Endothelial cell of umbilical vein (primary cell): ENCODE data around the gene CD300LG. TPM values are rescaled to one million over a fixed set of nuclear protein-coding genes. Genes with fewer than 3 reads are reported as not detected.

ENCODE experiments used
- BruUV-seq: library from RNA; stranded (reverse); fragments of 400-500 nt; replicated peaks from 2 replicates; lab custom pipeline; 2021; lab: Mats Ljungman, UMichigan
- CTCF ChIA-PET: fragments of 300-600, 350-600 bp; sonication (Branson Sonifier 250); formaldehyde crosslinking; loops from one replicate; lab custom pipeline; 2021; ENCODE audit warnings: antibody characterized with exemption, inconsistent platforms; lab: Charles Lee
- POLR2A ChIA-PET: fragments of 300-600, 350-600 bp; sonication (Branson Sonifier 250); formaldehyde crosslinking; loops from one replicate; lab custom pipeline; 2021; ENCODE audit warnings: antibody characterized with exemption, inconsistent platforms; lab: Charles Lee
- DNase-seq: peaks from one replicate; pipeline ENCODE4 v3.0.0-alpha.2; 2011; ENCODE audit warnings: low read depth, low spot score
- FAIRE-seq: peaks from 2 replicates; lab custom pipeline; 2011; peaks lifted over from hg19 to GRCh38; lab: Jason Lieb, UNC
- H2AFZ ChIP-seq: 2 replicates; pipeline ENCODE4 v1.6.0; 2012; ENCODE audit warnings: low read depth, low read length, control low read depth, inconsistent platforms
- H3K27ac ChIP-seq: 2 replicates; pipeline ENCODE4 v1.5.1; 2011; ENCODE audit warnings: low read depth, mild to moderate bottlenecking, control low read depth, low read length, moderate library complexity; ENCODE audit not compliant: insufficient read depth
- H3K27me3 ChIP-seq, 2 experiments: 2 replicates each; pipeline versions ENCODE4 v1.6.0 to v1.6.1; 2011; ENCODE audit warnings: low read length in 2 of 2, mixed read lengths in 1 of 2; ENCODE audit not compliant: control insufficient read depth in 2 of 2, insufficient read depth in 2 of 2
- H3K36me3 ChIP-seq, 2 experiments: 2 replicates in 1 of 2; 3 replicates in 1 of 2; pipeline ENCODE4 v1.5.1; 2011; ENCODE audit warnings: low read length in 2 of 2, mild to moderate bottlenecking in 1 of 2, moderate library complexity in 1 of 2; ENCODE audit not compliant: control insufficient read depth in 2 of 2, insufficient read depth in 2 of 2; ENCODE audit errors: extremely low read depth in 1 of 2
- H3K4me1 ChIP-seq: 3 replicates; pipeline ENCODE4 v1.5.1; 2011; ENCODE audit warnings: mild to moderate bottlenecking, low read length; ENCODE audit not compliant: control insufficient read depth, insufficient read depth; ENCODE audit errors: extremely low read depth
- H3K4me2 ChIP-seq: 2 replicates; pipeline ENCODE4 v1.6.1; 2011; ENCODE audit warnings: low read length, control low read depth, mixed read lengths; ENCODE audit not compliant: insufficient read depth
- H3K4me3 ChIP-seq, 3 experiments: fragments of 200-600 bp in 1 of 3; sonication (generic), shearing (Covaris generic) in 1 of 3; replicated peaks in 1 of 3; 2 replicates each; pipeline ENCODE4 v1.5.1; 2011 to 2016; ENCODE audit warnings: control low read depth in 3 of 3, low read length in 3 of 3, mild to moderate bottlenecking in 2 of 3, inconsistent platforms in 1 of 3, low read depth in 1 of 3, moderate library complexity in 1 of 3; ENCODE audit not compliant: insufficient read depth in 1 of 3
- H3K79me2 ChIP-seq: 2 replicates; pipeline ENCODE4 v1.6.0; 2012; ENCODE audit warnings: low read length, inconsistent platforms; ENCODE audit not compliant: control insufficient read depth, insufficient read depth
- H3K9ac ChIP-seq: replicated peaks from 2 replicates; pipeline ENCODE3; 2011; ENCODE audit warnings: low read length, control low read depth; ENCODE audit not compliant: insufficient read depth; ENCODE audit errors: extremely low read depth
- H3K9me1 ChIP-seq: replicated peaks from 3 replicates; pipeline ENCODE4 v1.6.0; 2011; ENCODE audit warnings: mild to moderate bottlenecking, low read length; ENCODE audit not compliant: control insufficient read depth, insufficient read depth; ENCODE audit errors: extremely low read depth
- H3K9me3 ChIP-seq: replicated peaks from 2 replicates; pipeline ENCODE4 v1.5.1; 2012; ENCODE audit warnings: low read length, inconsistent platforms; ENCODE audit not compliant: control insufficient read depth, insufficient read depth
- H4K20me1 ChIP-seq: replicated peaks from 2 replicates; pipeline ENCODE3; 2011; ENCODE audit warnings: mild to moderate bottlenecking, low read length; ENCODE audit not compliant: control insufficient read depth, insufficient read depth; ENCODE audit errors: extremely low read depth
- CTCF ChIP-seq, 2 donors: IDR thresholded peaks; 1 replicate in 1 of 2; 2 replicates in 1 of 2; pipeline ENCODE4 v1.5.1; 2011; ENCODE audit warnings: low read length in 2 of 2, mild to moderate bottlenecking in 2 of 2, moderate library complexity in 2 of 2, control low read depth in 1 of 2, inconsistent platforms in 1 of 2, low read depth in 1 of 2; ENCODE audit not compliant: insufficient read depth in 1 of 2; ENCODE audit errors: extremely low read depth in 1 of 2
- EZH2 ChIP-seq: IDR thresholded peaks from 2 replicates; pipeline ENCODE4 v1.6.1; 2012; ENCODE audit warnings: borderline replicate concordance, low read depth, mild to moderate bottlenecking, moderate library complexity, low read length, inconsistent platforms; ENCODE audit not compliant: severe bottlenecking
- FOS ChIP-seq: IDR thresholded peaks from 2 replicates; pipeline ENCODE4 v1.6.1; 2011; ENCODE audit warnings: mild to moderate bottlenecking, low read length, moderate library complexity, borderline replicate concordance; ENCODE audit not compliant: insufficient read depth
- GATA2 ChIP-seq: IDR thresholded peaks from 2 replicates; pipeline ENCODE4 v1.7.0; 2011; ENCODE audit warnings: low read depth, mild to moderate bottlenecking, moderate library complexity, mixed read lengths, low read length; ENCODE audit not compliant: insufficient read length, insufficient read depth
- JUN ChIP-seq: IDR thresholded peaks from 2 replicates; pipeline ENCODE4 v1.6.1; 2011; ENCODE audit warnings: borderline replicate concordance, low read depth; ENCODE audit not compliant: insufficient read length, insufficient read depth
- MAX ChIP-seq: IDR thresholded peaks from 2 replicates; pipeline ENCODE4 v1.6.1; 2011; ENCODE audit not compliant: insufficient read depth, insufficient read length
- MYC ChIP-seq: IDR thresholded peaks from one replicate; pipeline ENCODE4 v1.6.1; 2011; ENCODE audit warnings: mild to moderate bottlenecking, low read depth, low read length
- POLR2A ChIP-seq: IDR thresholded peaks from 2 replicates; pipeline ENCODE4 v1.6.1; 2012; ENCODE audit warnings: low read depth, mild to moderate bottlenecking, control low read depth, low read length
- POLR2AphosphoS5 ChIP-seq: IDR thresholded peaks from 2 replicates; pipeline ENCODE4 v1.6.1; 2012; ENCODE audit warnings: low read depth, mild to moderate bottlenecking, control low read depth, low read length, moderate library complexity; ENCODE audit not compliant: insufficient read depth
- dilution Hi-C: fragments of 300-500 bp; cut with MboI; formaldehyde crosslinking; loops from one replicate; pipeline ENCODE4 v1.15.0; 2019; ENCODE audit warnings: low sequenced_read_pairs; ENCODE audit not compliant: extremely low pct_ligation_motif_present
- intact Hi-C: fragments of 100-400 bp; cut with micrococcal nuclease; formaldehyde crosslinking; loops from one replicate; pipeline ENCODE4 v1.10.0; 2022
- polyA plus RNA-seq, 4 experiments: library from polyadenylated mRNA; depleted of rRNA in 3 of 4; stranded (reverse) in 3 of 4; unstranded in 1 of 4; fragments of >200 nt; gene quantifications; 2 replicates each; pipeline versions ENCODE4 v1.2.1 to v1.2.3, GENCODE V29; 2011 to 2012; ENCODE audit warnings: missing spikeins in 1 of 4
- total RNA-seq: library from RNA; stranded (reverse); gene quantifications from 2 replicates; pipeline ENCODE4 v1.2.3, GENCODE V29; 2021

The CD300LG gene
- total and polyA plus RNA-seq, 2 donors (not counting 3 experiments of a cell fraction or from before 2014, with no cell fraction given) = not detected

DNA sequence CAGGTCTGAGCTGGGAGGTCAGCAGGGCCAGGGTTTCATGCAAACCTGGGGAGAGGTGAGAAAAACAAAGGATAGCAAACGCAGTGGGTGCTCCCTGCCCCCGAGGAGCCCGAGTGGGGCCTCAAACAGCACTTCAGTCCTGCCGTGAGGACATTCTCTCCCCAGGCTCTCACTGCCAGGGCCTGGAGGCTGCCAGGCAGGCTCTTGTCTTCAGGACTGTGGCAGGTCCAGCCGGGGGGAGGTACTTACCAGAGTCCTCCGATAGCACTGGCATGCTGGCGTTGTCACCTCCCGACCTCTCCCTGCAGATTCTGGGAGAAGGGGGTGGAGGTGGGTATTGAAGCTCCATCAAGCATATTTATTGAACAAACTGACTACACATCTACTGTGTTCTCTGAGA, 15.3 kb upstream of the CD300LG start:
- Histone ChIP-seq H4K20me1 (no peaks in the 10 kb centered on the region), H3K9me1 (no peaks in the 10 kb centered on the region), H3K9me3 (no peaks in the 10 kb centered on the region), H3K4me2 (no peak overlapping the region), H3K79me2 (no peaks in the 10 kb centered on the region), H3K27me3 (no peaks in the 10 kb centered on the region), H3K4me3 (no peak overlapping the region), H3K36me3 (peaks cover 0 to 2% of the 10 kb centered on the region in 2 experiments), H3K27ac (no peak overlapping the region), H2AFZ (no peak overlapping the region), H3K4me1 (peaks cover 2% of the 10 kb centered on the region), H3K9ac (no peak overlapping the region)
- TSS peak; percentile 23 for BruUV-seq
- FAIRE-seq (no peak), DNase-seq (no peak)
- intact Hi-C loops = loop anchor here (2.0 kb wide), 1 partner anchor 53 kb away; the partner anchor contains the start of gene DUSP3
- ChIA-PET POLR2A (no interaction called here), CTCF (interaction anchor here (1.0 to 5.8 kb wide), 2 partner anchors 9 to 15 kb away, joined by 3 to 28 read pairs; partner anchors contain the start of gene CD300LG)
- TF ChIP-seq JUN = no peak
- TF ChIP-seq GATA2 = no peak
- TF ChIP-seq EZH2 = no peak
- no peak for TF ChIP-seq CTCF (IDR thresholded peaks at IDR 0.05; ENCODE audit: extremely low read depth in 1 of 2, insufficient read depth in 1 of 2, low read depth in 1 of 2, low read length in 2 of 2)
- no peak for TF ChIP-seq POLR2A
- TF ChIP-seq MYC = no peak
- no peak for TF ChIP-seq MAX
- no peak for TF ChIP-seq FOS
- TF ChIP-seq POLR2AphosphoS5 = no peak
- dilution Hi-C loops = no loop called here
